HT-29 (cell line): ENCODE data around the gene CDKL2. TPM values are rescaled to one million over a fixed set of nuclear protein-coding genes. Genes with fewer than 3 reads are reported as not detected.
"Not testable (repeated sequence)": the region's sequence is repeated elsewhere in the genome, so short reads cannot be mapped to it uniquely, and the experiment has no call there.

Experiments used
- DNase-seq: peaks from one replicate; pipeline ENCODE4 v3.0.0-alpha.2; 2015; ENCODE audit warnings: low spot score
- small RNA-seq: library from RNA; depleted of rRNA; stranded (forward); fragments of <200 nt; gene quantifications from one replicate; pipeline ENCODE3, GENCODE V24; 2014
- total RNA-seq: library from RNA; depleted of rRNA; stranded (reverse); fragments of >200 nt; shearing (Covaris generic); gene quantifications from 2 replicates; pipeline ENCODE4 v1.2.3, GENCODE V29; 2014; rRNA removed

CDKL2 gene
- total RNA-seq, 1 experiment from 2014 or later, result not detected

GRCh38 chr4:75555294-75556164 is 74.8 kb downstream of the CDKL2 start, which contains the start of gene ODAPH:
Gene ODAPH, plus strand, starts transcription at chr4:75556066. Its CDS starts 17 bp downstream, at chr4:75556083.
- no peak for DNase-seq

DNA sequence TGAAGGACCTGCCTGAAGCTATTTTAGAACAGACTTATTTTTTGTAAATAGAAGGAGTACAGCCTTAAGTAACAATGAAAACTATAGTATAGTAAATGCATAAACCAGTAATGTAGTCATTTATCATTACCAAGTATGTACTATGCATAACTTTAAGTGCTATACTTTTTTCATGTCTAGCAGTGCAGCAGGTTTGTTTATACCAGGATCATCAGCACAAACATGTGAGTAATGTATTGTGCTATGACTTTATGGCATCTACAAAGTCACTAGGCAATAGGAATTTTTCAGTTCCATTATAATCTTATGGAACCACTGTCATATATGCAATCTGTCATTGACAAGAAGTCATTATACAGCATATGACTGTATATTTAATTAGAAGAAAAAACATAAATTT is 77.9 kb downstream of the CDKL2 start:
- no peak for DNase-seq

DNA sequence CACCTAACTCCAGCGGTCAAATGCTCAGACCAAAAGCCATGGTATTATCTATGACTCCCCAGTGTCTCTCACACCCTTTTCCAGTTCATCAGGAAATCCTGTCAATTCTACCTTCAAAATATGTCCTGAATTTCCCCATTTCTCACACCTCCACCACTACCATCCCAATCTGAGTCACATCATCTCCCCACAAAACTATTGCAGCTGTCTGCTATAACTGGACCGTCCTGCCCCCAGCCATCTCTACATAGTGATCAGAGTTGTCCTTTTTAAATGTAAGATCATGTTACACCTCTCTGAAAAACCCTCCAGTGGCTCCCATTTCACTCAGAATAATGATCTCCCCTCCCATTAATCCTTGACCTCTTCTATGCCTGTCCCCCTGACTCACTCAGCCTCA is 81.3 kb downstream of the CDKL2 start:
- DNase-seq, result no peak

- peak; percentile 43 for DNase-seq
Observed at GRCh38 chr4:75547647-75548387, 82.5 kb downstream of the CDKL2 start.

DNA sequence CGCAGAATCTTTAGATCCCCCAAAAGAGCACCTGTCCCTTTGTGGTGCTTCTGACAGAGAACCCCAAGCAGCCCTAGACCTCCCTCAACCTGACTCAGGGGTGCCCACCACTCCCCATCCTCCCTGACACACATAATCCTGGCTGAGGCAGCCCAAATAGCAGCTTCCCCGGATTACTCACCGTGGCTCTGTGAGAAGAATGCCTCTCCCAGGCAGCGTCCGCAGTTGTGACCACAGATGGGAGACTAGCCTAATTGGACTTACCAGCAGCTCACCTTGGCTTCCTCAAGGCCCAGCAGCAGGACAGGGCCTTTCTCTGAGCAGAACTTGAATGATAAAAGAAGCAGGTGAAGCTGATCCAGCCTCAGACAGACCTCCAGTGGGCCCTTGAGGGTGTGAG is 84.8 kb downstream of the CDKL2 start:
- no peak for DNase-seq

DNA sequence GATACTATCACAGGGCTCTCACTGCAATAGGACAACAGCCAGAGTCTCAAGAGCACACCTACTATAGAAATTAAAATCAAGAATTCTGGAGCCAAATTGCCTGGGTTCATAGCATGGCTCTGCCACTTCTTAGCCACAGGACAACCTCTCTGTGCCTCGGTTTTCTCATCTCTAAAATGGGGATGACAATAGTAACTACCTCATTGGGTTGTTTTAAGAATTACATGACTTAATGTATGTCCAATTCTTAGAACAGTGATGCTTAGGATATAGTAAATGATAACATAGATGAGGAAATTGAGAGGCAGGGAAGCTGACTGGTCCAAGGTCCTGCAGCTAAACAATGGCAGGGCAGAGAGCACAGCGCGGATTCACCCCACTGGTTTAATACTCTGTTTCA is 85.5 kb downstream of the CDKL2 start:
- DNase-seq, result no peak

DNA sequence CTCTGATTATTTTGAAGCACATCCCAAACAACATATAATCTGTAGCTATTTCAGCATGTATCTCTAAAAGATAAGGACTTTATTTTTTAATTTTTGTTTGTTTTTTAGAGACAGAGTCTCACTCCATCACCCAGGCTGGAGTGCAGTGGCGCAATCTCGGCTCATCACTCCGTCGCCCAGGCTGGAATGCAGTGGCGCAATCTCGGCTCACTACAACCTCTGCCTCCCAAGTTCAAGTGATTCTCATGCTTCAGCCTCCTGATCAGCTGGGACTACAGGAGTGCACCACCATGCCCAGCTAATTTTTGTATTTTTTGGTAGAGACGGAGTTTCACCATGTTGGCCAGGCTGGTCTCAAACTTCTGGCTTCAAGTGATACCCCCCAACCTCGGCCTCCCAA is 86.1 kb downstream of the CDKL2 start:
- not testable (repeated sequence) for DNase-seq

DNA sequence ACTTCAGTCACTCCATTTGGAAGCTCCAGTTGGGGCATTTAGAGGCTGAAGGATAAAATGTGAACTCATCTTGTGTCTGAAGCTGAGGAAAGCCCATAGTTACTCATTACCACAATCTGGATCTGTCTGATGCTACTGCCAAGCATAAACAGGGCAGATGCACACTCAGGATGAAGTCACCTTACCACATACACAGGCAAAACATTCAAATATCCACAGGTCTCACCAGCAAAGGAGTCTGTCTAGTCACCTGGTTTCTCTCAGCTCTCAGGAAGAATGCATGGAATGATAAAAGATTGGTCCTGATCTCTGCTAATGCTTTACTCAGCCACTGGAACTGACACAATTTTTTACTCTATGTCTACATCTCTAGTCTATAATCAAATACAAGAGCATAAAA is 87.5 kb downstream of the CDKL2 start:
- DNase-seq, result no peak

- not testable (repeated sequence) for DNase-seq
Observed at GRCh38 chr4:75537308-75537707, 93.0 kb downstream of the CDKL2 start.

GRCh38 chr4:75533926-75534325 is 96.4 kb downstream of the CDKL2 start:
- not testable (repeated sequence) for DNase-seq

- DNase-seq, result not testable (repeated sequence)
Observed at GRCh38 chr4:75533339-75533887, 96.9 kb downstream of the CDKL2 start.

GRCh38 chr4:75531536-75532143 is 98.7 kb downstream of the CDKL2 start:
- not testable (repeated sequence) for DNase-seq

DNA sequence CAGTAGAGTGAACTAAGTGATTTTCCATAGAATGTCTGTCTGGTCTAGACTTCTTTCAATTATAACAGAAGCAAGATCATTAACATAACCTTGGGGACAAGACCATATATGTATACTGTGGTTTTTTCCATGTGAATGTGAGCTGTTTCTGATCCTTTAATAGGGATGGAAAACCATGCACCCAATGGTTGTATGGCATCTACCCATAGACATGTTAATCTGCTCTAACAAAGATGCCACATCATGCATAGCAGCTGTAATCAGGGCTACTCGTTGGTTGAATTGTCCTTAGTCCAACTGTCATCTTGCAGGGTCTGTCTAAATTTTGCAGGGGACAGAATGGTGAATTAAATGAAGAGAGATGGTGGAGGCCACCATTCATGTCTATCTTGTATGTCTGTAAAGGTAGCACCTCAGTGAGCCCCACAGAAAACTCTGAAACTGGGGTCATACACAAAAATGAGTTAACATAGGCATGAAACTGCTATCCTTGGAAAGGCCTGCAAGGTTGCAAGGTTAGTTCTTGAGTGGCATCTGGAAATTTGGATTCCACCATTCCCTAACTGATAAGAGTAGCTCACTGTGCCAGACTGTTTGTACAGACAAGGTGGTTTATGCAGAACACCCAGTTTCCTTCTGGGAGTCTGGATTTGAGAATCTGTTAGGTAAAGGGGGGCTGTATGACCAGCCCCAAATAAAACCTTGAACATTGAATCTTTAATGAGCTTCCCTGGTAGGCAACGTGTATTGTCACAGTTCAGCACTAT is 99.6 kb downstream of the CDKL2 start:
- no peak for DNase-seq

Small RNA genes within 50 kb of the gene (small RNA-seq; reads per million reads assigned to genes)
- gene RF00019, result not detected

Other genes starting within 250 kb of the CDKL2 start
- 6.2 and 10.8 TPM in 2 replicates for gene RCHY1, start 116.1 kb downstream of the CDKL2 start, total RNA-seq
- 4.8 and 5.4 TPM in 2 replicates for gene THAP6, start 116.1 kb downstream of the CDKL2 start, total RNA-seq
- gene ODAPH, start 74.5 kb downstream of the CDKL2 start, total RNA-seq, result not detected in 2 replicates
- 54.0 and 59.4 TPM in 2 replicates for gene G3BP2, start 42.9 kb upstream of the CDKL2 start, total RNA-seq
- 23.4 and 24.5 TPM in 2 replicates for gene USO1, start 94.0 kb upstream of the CDKL2 start, total RNA-seq